ENCODE measurements around the gene PRKCB. TPM values are rescaled to one million over a fixed set of nuclear protein-coding genes. Genes with fewer than 3 reads are reported as not detected.

The PRKCB gene
- total and polyA plus RNA-seq, 2 donors (not counting 1 experiment from before 2014, with no cell fraction given) = 0.01 TPM; not detected in 1

DNA sequence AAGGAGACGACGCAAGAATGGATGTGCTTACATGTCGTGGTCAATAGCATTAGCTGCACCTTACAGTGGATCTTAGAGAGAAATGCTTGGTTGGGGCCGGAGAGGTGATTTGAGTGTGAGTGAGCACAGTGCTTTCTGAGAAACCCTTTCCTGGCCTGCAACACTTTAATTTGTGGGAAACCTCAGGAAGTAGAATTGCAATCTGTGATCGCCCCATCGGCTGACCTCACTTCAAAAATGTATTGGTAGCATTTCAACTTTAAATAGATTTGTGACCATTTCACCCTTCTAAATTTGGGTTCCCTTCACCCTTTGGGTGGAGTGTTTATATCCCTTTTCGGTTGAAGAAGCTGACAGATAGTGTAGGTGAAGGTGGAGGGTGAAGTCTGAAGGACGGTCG lies 13.2 kb downstream of the PRKCB start:
- Histone ChIP-seq H3K79me2 (ENCODE audit: control insufficient read depth, insufficient read depth, low read length) (no peaks in the 10 kb centered on the region), H3K9me3 (ENCODE audit: control insufficient read depth, insufficient read depth, low read depth, low read length) (no peaks in the 10 kb centered on the region), H2AFZ (ENCODE audit: low read length) (no peak overlapping the region), H3K27me3 (ENCODE audit: control insufficient read depth, insufficient read depth, low read length) (no peaks in the 10 kb centered on the region), H3K4me2 (ENCODE audit: extremely low read depth, insufficient read depth, low read length) (no peak overlapping the region), H3K9ac (ENCODE audit: insufficient read depth, low read length) (no peak overlapping the region), H3K4me1 (ENCODE audit: control insufficient read depth, extremely low read depth, insufficient read depth, low read length) (no peaks in the 10 kb centered on the region), H4K20me1 (ENCODE audit: control insufficient read depth, extremely low read depth, insufficient read depth, low read length) (no peaks in the 10 kb centered on the region), H3K36me3 (ENCODE audit: control insufficient read depth, insufficient read depth, low read length) (no peaks in the 10 kb centered on the region), H3K27ac (ENCODE audit: insufficient read depth, low read length) (no peak overlapping the region), H3K4me3 (replicated peaks in 1 of 4; ENCODE audit: control extremely low read depth in 1 of 4, insufficient read depth in 1 of 4, low read depth in 3 of 4, low read length in 4 of 4) (no peak overlapping the region)
- no peak for DNase-seq (ENCODE audit: low read depth in 2 of 2)
- no peak for TF ChIP-seq CTCF (conservative IDR thresholded peaks at IDR 0.05 in 1 of 2, IDR thresholded peaks at IDR 0.05 in 1 of 2; ENCODE audit: low read depth in 1 of 2, low read length in 2 of 2)
- TF ChIP-seq EZH2 (IDR thresholded peaks at IDR 0.05; ENCODE audit: low read length, missing control alignments) = no peak

GRCh38 chr16:23852794-23853562 lies 17.2 kb downstream of the PRKCB start:
- no peak for DNase-seq (ENCODE audit: low read depth in 2 of 2)
- H3K36me3 ChIP-seq (ENCODE audit: control insufficient read depth, insufficient read depth, low read length) = no peaks in the 10 kb centered on the region
- no peaks in the 10 kb centered on the region for H3K79me2 ChIP-seq (ENCODE audit: control insufficient read depth, insufficient read depth, low read length)
- H3K4me2 ChIP-seq (ENCODE audit: extremely low read depth, insufficient read depth, low read length) = no peak overlapping the region
- H3K9ac ChIP-seq (ENCODE audit: insufficient read depth, low read length) = no peak overlapping the region
- TF ChIP-seq EZH2 (IDR thresholded peaks at IDR 0.05; ENCODE audit: low read length, missing control alignments) = no peak
- TF ChIP-seq CTCF (conservative IDR thresholded peaks at IDR 0.05 in 1 of 2, IDR thresholded peaks at IDR 0.05 in 1 of 2; ENCODE audit: low read depth in 1 of 2, low read length in 2 of 2) = no peak
- no peak overlapping the region for H3K27ac ChIP-seq (ENCODE audit: insufficient read depth, low read length)
- H4K20me1 ChIP-seq (ENCODE audit: control insufficient read depth, extremely low read depth, insufficient read depth, low read length) = no peaks in the 10 kb centered on the region
- no peaks in the 10 kb centered on the region for H3K9me3 ChIP-seq (ENCODE audit: control insufficient read depth, insufficient read depth, low read depth, low read length)
- no peak overlapping the region for H3K4me3 ChIP-seq (replicated peaks in 1 of 4; ENCODE audit: control extremely low read depth in 1 of 4, insufficient read depth in 1 of 4, low read depth in 3 of 4, low read length in 4 of 4)
- H3K27me3 ChIP-seq (ENCODE audit: control insufficient read depth, insufficient read depth, low read length) = no peaks in the 10 kb centered on the region
- no peak overlapping the region for H2AFZ ChIP-seq (ENCODE audit: low read length)
- H3K4me1 ChIP-seq (ENCODE audit: control insufficient read depth, extremely low read depth, insufficient read depth, low read length) = no peaks in the 10 kb centered on the region

DNA sequence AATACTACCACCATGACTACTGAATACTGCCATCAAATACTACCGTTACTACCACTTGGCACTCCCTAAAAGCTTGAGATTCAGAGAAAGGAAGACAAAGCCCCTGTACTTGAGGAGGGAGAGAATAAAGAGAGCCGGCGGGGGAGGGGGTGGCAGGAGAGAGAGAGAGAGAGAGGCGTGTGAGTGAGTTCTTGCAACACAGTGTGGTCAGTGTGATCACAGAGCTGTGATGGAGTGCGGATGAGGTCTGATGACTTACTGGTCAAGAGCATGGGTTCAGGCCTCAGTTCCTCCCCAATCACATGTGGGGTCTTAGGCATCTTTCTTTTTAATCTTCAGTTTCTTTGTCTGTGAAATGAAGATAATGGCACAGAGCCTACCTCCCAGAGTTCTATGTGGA lies 19.2 kb downstream of the PRKCB start:
- no peak overlapping the region for H3K27ac ChIP-seq (ENCODE audit: insufficient read depth, low read length)
- H3K79me2 ChIP-seq (ENCODE audit: control insufficient read depth, insufficient read depth, low read length) = no peaks in the 10 kb centered on the region
- H3K36me3 ChIP-seq (ENCODE audit: control insufficient read depth, insufficient read depth, low read length) = no peaks in the 10 kb centered on the region
- TF ChIP-seq EZH2 (IDR thresholded peaks at IDR 0.05; ENCODE audit: low read length, missing control alignments) = no peak
- no peak overlapping the region for H3K4me2 ChIP-seq (ENCODE audit: extremely low read depth, insufficient read depth, low read length)
- H3K9me3 ChIP-seq (ENCODE audit: control insufficient read depth, insufficient read depth, low read depth, low read length) = no peaks in the 10 kb centered on the region
- no peak for DNase-seq (ENCODE audit: low read depth in 2 of 2)
- no peak overlapping the region for H3K9ac ChIP-seq (ENCODE audit: insufficient read depth, low read length)
- no peaks in the 10 kb centered on the region for H3K27me3 ChIP-seq (ENCODE audit: control insufficient read depth, insufficient read depth, low read length)
- no peaks in the 10 kb centered on the region for H4K20me1 ChIP-seq (ENCODE audit: control insufficient read depth, extremely low read depth, insufficient read depth, low read length)
- H2AFZ ChIP-seq (ENCODE audit: low read length) = no peak overlapping the region
- H3K4me3 ChIP-seq (replicated peaks in 1 of 4; ENCODE audit: control extremely low read depth in 1 of 4, insufficient read depth in 1 of 4, low read depth in 3 of 4, low read length in 4 of 4) = no peak overlapping the region
- H3K4me1 ChIP-seq (ENCODE audit: control insufficient read depth, extremely low read depth, insufficient read depth, low read length) = no peaks in the 10 kb centered on the region
